K562 (cell line): ENCODE data around the gene ERBB4. TPM values are rescaled to one million over a fixed set of nuclear protein-coding genes. Genes with fewer than 3 reads are reported as not detected.

ENCODE experiments used
- ATAC-seq: fragments of 200-7000 bp; cut with Tn5 transposase; 3 replicates; pipeline ENCODE4 v1.9.1; 2020; ENCODE audit warnings: moderate library complexity
- BruUV-seq: library from RNA; stranded (reverse); fragments of 400-500 nt; replicated peaks from 2 replicates; lab custom pipeline; 2021; lab: Mats Ljungman, UMichigan
- CTCF ChIA-PET: fragments of 300-600 bp; formaldehyde crosslinking; extraction: SDS; loops from one replicate; lab custom pipeline; 2021; ENCODE audit warnings: low intra/inter-chr PET ratio; lab: Yijun Ruan, JAX
- POLR2A ChIA-PET: fragments of 300-600, 350-650 bp; sonication (Branson Sonifier 250); formaldehyde crosslinking; extraction: SDS; loops from one replicate; lab custom pipeline; 2021; ENCODE audit warnings: antibody characterized with exemption, inconsistent platforms; lab: Yijun Ruan, JAX
- DNase-seq, 4 experiments: peaks; one replicate each; pipeline versions ENCODE4 v3.0.0 to v3.0.0-alpha.2; 2011 to 2018; ENCODE audit warnings: low spot score in 3 of 4, mixed read lengths in 3 of 4; ENCODE audit errors: extremely low read depth in 1 of 4
- FAIRE-seq: peaks from 2 replicates; lab custom pipeline; 2011; peaks lifted over from hg19 to GRCh38; lab: Jason Lieb, UNC
- H2AFZ ChIP-seq: 2 replicates; pipeline ENCODE4 v1.6.0; 2011; ENCODE audit warnings: low read depth, low read length, control low read depth, inconsistent platforms
- H3K27ac ChIP-seq: fragments of 200-600 bp; 3 replicates; pipeline ENCODE4 v1.8.0; 2011; ENCODE audit warnings: low read depth, mild to moderate bottlenecking, control low read depth, inconsistent platforms, low read length, moderate library complexity, mixed read lengths; ENCODE audit errors: extremely low read depth
- H3K27me3 ChIP-seq, 2 experiments: fragments of 300-600 bp in 1 of 2; 2 replicates in 1 of 2; 3 replicates in 1 of 2; pipeline versions ENCODE4 v1.6.0 to v1.8.0; 2011; ENCODE audit warnings: inconsistent platforms in 2 of 2, low read length in 2 of 2, mild to moderate bottlenecking in 1 of 2, mixed read lengths in 1 of 2, moderate library complexity in 1 of 2; ENCODE audit not compliant: control insufficient read depth in 2 of 2, insufficient read depth in 2 of 2
- H3K36me3 ChIP-seq: fragments of 300-600 bp; 3 replicates; pipeline ENCODE4 v1.8.0; 2011; ENCODE audit warnings: mild to moderate bottlenecking, low read length, inconsistent platforms; ENCODE audit not compliant: control insufficient read depth, insufficient read depth
- H3K4me1 ChIP-seq, 2 experiments: fragments of 200-600 bp in 1 of 2; replicated peaks in 1 of 2; 2 replicates in 1 of 2; 3 replicates in 1 of 2; pipeline versions ENCODE4 v1.5.1 to v1.8.0; 2011; ENCODE audit warnings: inconsistent platforms in 2 of 2, low read length in 2 of 2, mild to moderate bottlenecking in 1 of 2, mixed read lengths in 1 of 2, moderate library complexity in 1 of 2; ENCODE audit not compliant: control insufficient read depth in 2 of 2, insufficient read depth in 2 of 2
- H3K4me2 ChIP-seq: 2 replicates; pipeline ENCODE4 v1.6.1; 2011; ENCODE audit warnings: low read length, control low read depth, inconsistent platforms, mixed read lengths; ENCODE audit not compliant: insufficient read depth
- H3K4me3 ChIP-seq: fragments of 200-600 bp; sonication (generic), shearing (Covaris generic); 2 replicates; pipeline ENCODE4 v1.5.1; 2016; ENCODE audit warnings: control low read depth, inconsistent platforms
- H3K79me2 ChIP-seq: fragments of 200-600 bp; 3 replicates; pipeline ENCODE4 v1.8.0; 2011; ENCODE audit warnings: low read length, inconsistent platforms; ENCODE audit not compliant: control insufficient read depth, insufficient read depth
- H3K9ac ChIP-seq, 2 experiments: 2 replicates each; pipeline versions ENCODE4 v1.6.0 to v1.6.1; 2011; ENCODE audit warnings: low read depth in 2 of 2, low read length in 2 of 2, control low read depth in 1 of 2, inconsistent platforms in 1 of 2, mild to moderate bottlenecking in 1 of 2, mixed read lengths in 1 of 2; ENCODE audit not compliant: insufficient read depth in 1 of 2
- H3K9me1 ChIP-seq: one replicate; pipeline ENCODE4 v1.6.0; 2011; ENCODE audit warnings: inconsistent platforms, mild to moderate bottlenecking, low read length, moderate library complexity; ENCODE audit not compliant: control insufficient read depth, insufficient read depth
- H3K9me3 ChIP-seq: replicated peaks from 2 replicates; pipeline ENCODE4 v1.5.1; 2011; ENCODE audit warnings: low read depth, low read length, inconsistent platforms; ENCODE audit not compliant: control insufficient read depth, insufficient read depth
- H4K20me1 ChIP-seq: replicated peaks from 2 replicates; pipeline ENCODE4 v1.6.1; 2011; ENCODE audit warnings: low read length, inconsistent platforms, mixed read lengths; ENCODE audit not compliant: control insufficient read depth, insufficient read depth
- KDM1A ChIP-seq, 2 experiments: fragments of 450-650 bp; IDR thresholded peaks; 2 replicates each; pipeline ENCODE4 v1.6.1; 2016; ENCODE audit warnings: mild to moderate bottlenecking in 2 of 2
- NR1H2 ChIP-seq: sonication (generic); formaldehyde crosslinking; IDR thresholded peaks from 2 replicates; pipeline ENCODE4 v1.4.0; 2020; ENCODE audit warnings: mild to moderate bottlenecking, missing genetic modification reagents
- NUFIP1 ChIP-seq: fragments of 450-650 bp; IDR thresholded peaks from 2 replicates; pipeline ENCODE4 v1.6.1; 2018; ENCODE audit not compliant: partially characterized antibody
- PHB ChIP-seq: fragments of 250-450 bp; sonication (Bioruptor Pico); IDR thresholded peaks from 2 replicates; pipeline ENCODE4 v1.5.0; 2021
- RBM15 ChIP-seq: fragments of 200-400 bp; formaldehyde crosslinking; IDR thresholded peaks from 2 replicates; pipeline ENCODE4 v1.6.1; 2018; ENCODE audit warnings: mild to moderate bottlenecking, low read length, moderate library complexity; ENCODE audit not compliant: insufficient read depth
- SP1 ChIP-seq: sonication (generic); formaldehyde crosslinking; IDR thresholded peaks from 2 replicates; pipeline ENCODE4 v1.8.1; 2022; ENCODE audit warnings: mild to moderate bottlenecking, missing genetic modification reagents
- STAT5A ChIP-seq: IDR thresholded peaks from 2 replicates; pipeline ENCODE4 v1.6.1; 2012; ENCODE audit warnings: low read length, inconsistent platforms, borderline replicate concordance
- ZBTB1 ChIP-seq: sonication (generic); formaldehyde crosslinking; IDR thresholded peaks from 2 replicates; pipeline ENCODE4 v1.8.1; 2023; ENCODE audit warnings: missing genetic modification reagents, low read depth, mild to moderate bottlenecking, borderline replicate concordance
- ZC3H4 ChIP-seq: sonication (generic); formaldehyde crosslinking; IDR thresholded peaks from 2 replicates; pipeline ENCODE4 v1.9.0; 2021; ENCODE audit warnings: missing genetic modification reagents, borderline replicate concordance
- ZNF644 ChIP-seq: fragments of 200-800 bp; sonication (Bioruptor generic); IDR thresholded peaks from 2 replicates; pipeline ENCODE4 v1.6.1; 2016; ENCODE audit warnings: low read depth, missing genetic modification characterization, missing compliant biosample characterization
- WGBS: fragments of 100-300 bp; shearing (Covaris generic); methylation state at CpG from one replicate; pipeline ENCODE4 v1.1.6; 2016; ENCODE audit warnings: low coverage, mixed read lengths; ENCODE audit not compliant: insufficient coverage; ENCODE audit errors: missing lambda C conversion rate; 5-methylcytosine and 5-hydroxymethylcytosine counted together
- in situ Hi-C: fragments of 300-500 bp; cut with MboI; formaldehyde crosslinking; loops from 4 replicates; pipeline ENCODE4 v1.15.0; 2018; ENCODE audit warnings: inconsistent platforms, mixed read lengths
- intact Hi-C: fragments of 100-400 bp; cut with micrococcal nuclease; formaldehyde crosslinking; loops from 2 replicates; pipeline ENCODE4 v1.14.2; 2022
- polyA plus RNA-seq, 8 experiments: library from polyadenylated mRNA; depleted of rRNA in 4 of 8; stranded (reverse) in 5 of 8; unstranded in 3 of 8; fragments of >200 nt; fragmentation: Nextera tagmentation in 2 of 8; fragmentation: Illumina TruSeq in 1 of 8; extraction: Ambion mirVana in 2 of 8; extraction: Trizol in 1 of 8; gene quantifications; 2 replicates each; pipeline versions ENCODE4 v1.2.1 to v1.2.3, GENCODE V29; 2011 to 2014; ENCODE audit warnings: inconsistent platforms in 1 of 8, missing spikeins in 1 of 8
- total RNA-seq, 7 experiments: library from RNA; depleted of rRNA in 6 of 7; stranded (reverse); fragments of >200 nt in 6 of 7; fragmentation: Illumina TruSeq in 2 of 7; extraction: Trizol in 2 of 7; gene quantifications; 2 replicates each; pipeline versions ENCODE4 v1.2.1 to v1.2.3, GENCODE V29; 2011 to 2021; ENCODE audit warnings: low replicate concordance in 1 of 7
- TF ChIP-seq, protein P1 (sequence below): sonication (generic); formaldehyde crosslinking; IDR thresholded peaks from 2 replicates; pipeline ENCODE4 v1.8.1; 2023; ENCODE audit warnings: mild to moderate bottlenecking, missing genetic modification reagents
- TF ChIP-seq, protein P2 (sequence below): sonication (generic); formaldehyde crosslinking; IDR thresholded peaks from 2 replicates; pipeline ENCODE4 v1.8.0; 2022; ENCODE audit warnings: missing genetic modification reagents, mild to moderate bottlenecking, borderline replicate concordance
- TF ChIP-seq, protein P3 (sequence below): fragments of 450-650 bp; formaldehyde crosslinking; IDR thresholded peaks from 2 replicates; pipeline ENCODE4 v1.4.0; 2022; ENCODE audit warnings: missing genetic modification characterization
- TF ChIP-seq, protein P4 (sequence below): fragments of 250-450 bp; sonication (Bioruptor Pico); IDR thresholded peaks from 2 replicates; pipeline ENCODE4 v1.5.1; 2021; ENCODE audit warnings: mild to moderate bottlenecking

The ERBB4 gene
- total and polyA plus RNA-seq, 9 of the 15 experiments (the other 6 are each of a cell fraction or from before 2014, with no cell fraction given) = not detected

DNA sequence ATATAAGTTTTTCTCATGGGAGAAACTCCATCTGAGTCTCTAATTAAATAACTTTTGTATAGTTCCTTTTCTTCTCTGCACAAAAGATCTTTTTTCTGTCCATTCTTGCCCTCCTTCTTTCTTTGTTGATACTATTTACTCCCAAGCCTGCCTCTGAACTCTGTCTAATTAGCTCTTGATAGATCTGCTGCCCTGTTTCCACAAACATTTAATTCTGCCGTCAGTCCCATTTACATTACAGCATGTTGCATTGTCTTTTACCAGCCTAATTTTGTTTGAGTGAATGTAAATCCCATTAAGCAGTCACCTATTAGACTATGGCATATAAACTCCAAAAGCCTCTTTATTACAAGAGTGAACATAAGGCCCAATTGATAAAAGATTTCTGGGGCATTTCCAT lies 254.4 kb downstream of the ERBB4 start (continued):
- TF ChIP-seq, protein P1, sequence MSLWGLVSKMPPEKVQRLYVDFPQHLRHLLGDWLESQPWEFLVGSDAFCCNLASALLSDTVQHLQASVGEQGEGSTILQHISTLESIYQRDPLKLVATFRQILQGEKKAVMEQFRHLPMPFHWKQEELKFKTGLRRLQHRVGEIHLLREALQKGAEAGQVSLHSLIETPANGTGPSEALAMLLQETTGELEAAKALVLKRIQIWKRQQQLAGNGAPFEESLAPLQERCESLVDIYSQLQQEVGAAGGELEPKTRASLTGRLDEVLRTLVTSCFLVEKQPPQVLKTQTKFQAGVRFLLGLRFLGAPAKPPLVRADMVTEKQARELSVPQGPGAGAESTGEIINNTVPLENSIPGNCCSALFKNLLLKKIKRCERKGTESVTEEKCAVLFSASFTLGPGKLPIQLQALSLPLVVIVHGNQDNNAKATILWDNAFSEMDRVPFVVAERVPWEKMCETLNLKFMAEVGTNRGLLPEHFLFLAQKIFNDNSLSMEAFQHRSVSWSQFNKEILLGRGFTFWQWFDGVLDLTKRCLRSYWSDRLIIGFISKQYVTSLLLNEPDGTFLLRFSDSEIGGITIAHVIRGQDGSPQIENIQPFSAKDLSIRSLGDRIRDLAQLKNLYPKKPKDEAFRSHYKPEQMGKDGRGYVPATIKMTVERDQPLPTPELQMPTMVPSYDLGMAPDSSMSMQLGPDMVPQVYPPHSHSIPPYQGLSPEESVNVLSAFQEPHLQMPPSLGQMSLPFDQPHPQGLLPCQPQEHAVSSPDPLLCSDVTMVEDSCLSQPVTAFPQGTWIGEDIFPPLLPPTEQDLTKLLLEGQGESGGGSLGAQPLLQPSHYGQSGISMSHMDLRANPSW (CRISPR knock-in tag) = no peak
- TF ChIP-seq SP1 (CRISPR knock-in tag) = no peak

DNA sequence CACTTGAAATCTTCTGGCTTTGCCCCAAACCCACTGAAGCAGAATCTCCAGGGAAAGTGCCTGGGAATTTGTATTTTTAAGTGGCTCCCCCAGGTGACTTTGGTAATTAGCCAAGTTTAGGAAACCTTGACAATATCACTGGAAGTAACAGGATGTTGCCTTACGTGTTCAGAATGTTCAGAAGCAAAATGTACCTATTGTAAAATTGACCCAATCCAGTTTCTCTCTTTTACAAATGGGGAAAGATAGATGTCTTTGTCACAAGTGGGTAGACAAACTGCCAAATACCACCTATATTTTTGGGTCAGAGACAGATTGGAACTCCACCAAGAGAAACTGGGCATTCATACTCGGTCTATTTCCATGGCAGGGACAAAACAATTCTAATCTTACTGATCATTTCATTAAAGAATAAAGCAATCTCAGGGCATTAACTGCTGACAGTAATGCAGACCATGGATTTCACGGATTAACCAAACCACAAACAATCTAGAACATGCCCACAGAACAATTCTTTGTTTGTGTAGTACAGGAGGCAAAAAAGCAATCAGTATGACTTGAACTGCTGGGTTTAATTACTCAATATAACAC lies 255.8 kb downstream of the ERBB4 start:
- no peaks in the 10 kb centered on the region for H4K20me1 ChIP-seq
- H3K9me3 ChIP-seq = no peaks in the 10 kb centered on the region
- FAIRE-seq (no peak), DNase-seq (no peak), ATAC-seq (no peak)
- H3K36me3 ChIP-seq = no peaks in the 10 kb centered on the region
- no peak overlapping the region for H3K4me2 ChIP-seq
- intact Hi-C loops (no loop called here), in situ Hi-C loops (no loop called here)
- no peaks in the 10 kb centered on the region for H3K9me1 ChIP-seq
- 3% methylated on average over 3 of the region's 3 CpGs for WGBS
- no peak overlapping the region for H2AFZ ChIP-seq
- no TSS peak for BruUV-seq
- H3K27me3 ChIP-seq = no peaks in the 10 kb centered on the region
- ChIA-PET CTCF (no interaction called here), POLR2A (no interaction called here)
- H3K9ac ChIP-seq = no peak overlapping the region
- no peaks in the 10 kb centered on the region for H3K4me1 ChIP-seq
- no peak overlapping the region for H3K27ac ChIP-seq
- no peaks in the 10 kb centered on the region for H3K79me2 ChIP-seq
- no peak overlapping the region for H3K4me3 ChIP-seq
- TF ChIP-seq NR1H2 (CRISPR knock-in tag) = no peak
- TF ChIP-seq, protein P2, sequence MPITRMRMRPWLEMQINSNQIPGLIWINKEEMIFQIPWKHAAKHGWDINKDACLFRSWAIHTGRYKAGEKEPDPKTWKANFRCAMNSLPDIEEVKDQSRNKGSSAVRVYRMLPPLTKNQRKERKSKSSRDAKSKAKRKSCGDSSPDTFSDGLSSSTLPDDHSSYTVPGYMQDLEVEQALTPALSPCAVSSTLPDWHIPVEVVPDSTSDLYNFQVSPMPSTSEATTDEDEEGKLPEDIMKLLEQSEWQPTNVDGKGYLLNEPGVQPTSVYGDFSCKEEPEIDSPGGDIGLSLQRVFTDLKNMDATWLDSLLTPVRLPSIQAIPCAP = no peak
- TF ChIP-seq, protein P3, sequence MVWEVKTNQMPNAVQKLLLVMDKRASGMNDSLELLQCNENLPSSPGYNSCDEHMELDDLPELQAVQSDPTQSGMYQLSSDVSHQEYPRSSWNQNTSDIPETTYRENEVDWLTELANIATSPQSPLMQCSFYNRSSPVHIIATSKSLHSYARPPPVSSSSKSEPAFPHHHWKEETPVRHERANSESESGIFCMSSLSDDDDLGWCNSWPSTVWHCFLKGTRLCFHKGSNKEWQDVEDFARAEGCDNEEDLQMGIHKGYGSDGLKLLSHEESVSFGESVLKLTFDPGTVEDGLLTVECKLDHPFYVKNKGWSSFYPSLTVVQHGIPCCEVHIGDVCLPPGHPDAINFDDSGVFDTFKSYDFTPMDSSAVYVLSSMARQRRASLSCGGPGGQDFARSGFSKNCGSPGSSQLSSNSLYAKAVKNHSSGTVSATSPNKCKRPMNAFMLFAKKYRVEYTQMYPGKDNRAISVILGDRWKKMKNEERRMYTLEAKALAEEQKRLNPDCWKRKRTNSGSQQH = no peak
- TF ChIP-seq KDM1A (IDR thresholded peaks at IDR 0.05) = no peak
- no peak for TF ChIP-seq NUFIP1
- TF ChIP-seq RBM15 = no peak
- TF ChIP-seq ZBTB1 (CRISPR knock-in tag) = no peak
- no peak for TF ChIP-seq STAT5A
- TF ChIP-seq PHB (CRISPR knock-in tag) = no peak
- TF ChIP-seq, protein P4, sequence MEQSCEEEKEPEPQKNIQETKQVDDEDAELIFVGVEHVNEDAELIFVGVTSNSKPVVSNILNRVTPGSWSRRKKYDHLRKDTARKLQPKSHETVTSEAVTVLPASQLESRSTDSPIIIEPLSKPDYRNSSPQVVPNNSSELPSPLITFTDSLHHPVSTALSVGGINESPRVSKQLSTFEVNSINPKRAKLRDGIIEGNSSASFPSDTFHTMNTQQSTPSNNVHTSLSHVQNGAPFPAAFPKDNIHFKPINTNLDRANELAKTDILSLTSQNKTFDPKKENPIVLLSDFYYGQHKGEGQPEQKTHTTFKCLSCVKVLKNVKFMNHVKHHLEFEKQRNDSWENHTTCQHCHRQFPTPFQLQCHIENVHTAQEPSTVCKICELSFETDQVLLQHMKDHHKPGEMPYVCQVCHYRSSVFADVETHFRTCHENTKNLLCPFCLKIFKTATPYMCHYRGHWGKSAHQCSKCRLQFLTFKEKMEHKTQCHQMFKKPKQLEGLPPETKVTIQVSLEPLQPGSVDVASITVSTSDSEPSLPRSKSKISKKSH (CRISPR knock-in tag) = no peak
- no peak for TF ChIP-seq ZC3H4
- no peak for TF ChIP-seq ZNF644 (tag)
